CD4-positive, alpha-beta memory T cell (primary cell): ENCODE results near the gene NUP62. TPM values are rescaled to one million over a fixed set of nuclear protein-coding genes. Genes with fewer than 3 reads are reported as not detected.

Source experiments
- CTCF ChIA-PET: fragments of 350-600 bp; sonication (Branson Sonifier 250); formaldehyde crosslinking; loops from one replicate; lab custom pipeline; 2021; ENCODE audit warnings: inconsistent platforms; ENCODE audit not compliant: partially characterized antibody; lab: Charles Lee
- POLR2A ChIA-PET: fragments of 350-600 bp; sonication (Branson Sonifier 250); formaldehyde crosslinking; loops from one replicate; lab custom pipeline; 2021; ENCODE audit not compliant: partially characterized antibody; lab: Charles Lee
- DNase-seq, 5 donors: peaks; one replicate each; pipeline versions ENCODE4 v3.0.0 to v3.0.0-alpha.2; 2020 to 2022; ENCODE audit warnings: mixed read lengths in 1 of 5
- H3K27ac ChIP-seq: one replicate; pipeline ENCODE4 v1.7.0; 2013; ENCODE audit warnings: low read depth, low read length
- H3K27me3 ChIP-seq: 2 replicates; pipeline ENCODE4 v1.7.0; 2013; ENCODE audit warnings: mild to moderate bottlenecking, low read length, moderate library complexity; ENCODE audit not compliant: insufficient read depth
- H3K36me3 ChIP-seq: 2 replicates; pipeline ENCODE4 v1.7.0; 2013; ENCODE audit warnings: mild to moderate bottlenecking, low read length, moderate library complexity; ENCODE audit not compliant: insufficient read depth
- H3K4me1 ChIP-seq: 2 replicates; pipeline ENCODE4 v1.7.0; 2013; ENCODE audit warnings: mild to moderate bottlenecking, low read length, moderate library complexity; ENCODE audit not compliant: insufficient read depth
- H3K4me3 ChIP-seq, 2 donors: one replicate each; pipeline ENCODE4 v1.7.0; 2013; ENCODE audit warnings: low read length in 2 of 2, mild to moderate bottlenecking in 1 of 2
- H3K9me3 ChIP-seq, 2 donors: one replicate each; pipeline ENCODE4 v1.7.0; 2013; ENCODE audit warnings: low read length in 2 of 2, control low read depth in 1 of 2; ENCODE audit not compliant: control insufficient read depth in 1 of 2
- H3K27ac Mint-ChIP-seq, 7 donors: one replicate each; pipeline ENCODE4 v1.8.0; 2020 to 2021; ENCODE audit warnings: mixed read lengths in 7 of 7, mild to moderate bottlenecking in 6 of 7, inconsistent platforms in 3 of 7, moderate library complexity in 3 of 7
- H3K27me3 Mint-ChIP-seq, 2 donors: one replicate each; pipeline ENCODE4 v1.8.0; 2020 to 2021; ENCODE audit warnings: mixed read lengths in 2 of 2
- H3K36me3 Mint-ChIP-seq, 2 donors: one replicate each; pipeline ENCODE4 v1.8.0; 2020 to 2021; ENCODE audit warnings: mixed read lengths in 2 of 2, inconsistent platforms in 1 of 2, mild to moderate bottlenecking in 1 of 2
- H3K4me1 Mint-ChIP-seq, 4 donors: one replicate each; pipeline ENCODE4 v1.8.0; 2020 to 2021; ENCODE audit warnings: mixed read lengths in 4 of 4, mild to moderate bottlenecking in 1 of 4
- H3K4me3 Mint-ChIP-seq, 8 donors: one replicate each; pipeline ENCODE4 v1.8.0; 2020 to 2021; ENCODE audit warnings: mixed read lengths in 8 of 8, mild to moderate bottlenecking in 7 of 8, moderate library complexity in 6 of 8, inconsistent platforms in 3 of 8
- H3K9me3 Mint-ChIP-seq, 8 donors: one replicate each; pipeline ENCODE4 v1.8.0; 2020 to 2021; ENCODE audit warnings: mixed read lengths in 8 of 8, mild to moderate bottlenecking in 5 of 8, inconsistent platforms in 3 of 8, moderate library complexity in 1 of 8
- intact Hi-C: fragments of 100-400 bp; cut with micrococcal nuclease; formaldehyde crosslinking; loops from one replicate; pipeline ENCODE4 v1.15.1; 2023
- polyA plus RNA-seq, 2 donors: library from polyadenylated mRNA; unstranded; fragments of 300-500 nt; fragmentation: Illumina TruSeq; gene quantifications; one replicate each; pipeline ENCODE4 v1.2.3, GENCODE V29; 2021
- total RNA-seq, 2 experiments: library from RNA; stranded (reverse); gene quantifications; one replicate each; pipeline ENCODE4 v1.2.3, GENCODE V29; 2021

Gene NUP62
- total and polyA plus RNA-seq, 4 experiments from 2014 or later = 43.3 to 71.0 (median 66.7) TPM

DNA sequence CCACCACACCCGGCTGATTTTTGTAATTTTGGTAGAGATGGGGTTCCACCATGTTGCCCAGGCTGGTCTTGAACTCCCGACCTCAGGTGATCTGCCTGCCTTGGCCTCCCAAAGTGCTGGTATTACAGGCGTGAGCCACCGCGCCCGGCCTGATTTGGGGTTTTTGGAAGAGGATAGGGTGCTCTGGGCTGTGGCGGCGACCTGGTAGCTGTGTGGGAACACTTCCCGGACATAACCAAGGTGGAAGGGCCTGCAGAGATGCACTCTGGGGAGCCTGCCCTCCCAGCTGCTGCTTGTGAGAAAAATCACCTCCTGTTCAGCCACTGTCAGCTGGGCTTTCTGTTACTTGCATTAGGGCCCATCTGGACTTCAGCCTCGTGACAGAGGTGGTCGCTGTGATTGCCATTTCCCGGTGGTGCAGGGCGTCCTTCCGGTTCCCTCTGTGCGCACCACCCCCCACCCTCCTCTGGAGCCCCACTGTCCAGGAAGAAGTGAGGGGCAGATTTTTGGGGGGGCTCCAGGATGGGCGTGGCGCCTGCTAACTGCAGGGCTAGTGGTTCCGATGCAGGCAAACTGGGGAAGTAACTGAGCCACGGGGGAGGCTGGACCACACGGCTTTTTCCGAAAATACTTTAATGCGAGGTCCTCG lies 40.1 kb downstream of the NUP62 start:
- peaks cover 6% of the 10 kb centered on the region for H3K4me1 ChIP-seq
- ChIA-PET POLR2A (interaction anchor here (1.0 to 6.7 kb wide), 6 partner anchors 10 to 122 kb away, joined by 3 to 51 read pairs (median 7); partner anchors contain the start of genes AKT1S1, AP2A1, ATF5 and NUP62), CTCF (interaction anchor here (1.0 kb wide), 1 partner anchor 24 kb away, joined by 4 read pairs; no protein-coding TSS in a partner anchor)
- no peaks in the 10 kb centered on the region for H3K27me3 ChIP-seq
- peak overlapping the region in 4 of 8 donors; percentile 17 to 44 (median 30) for H3K4me3 Mint-ChIP-seq
- intact Hi-C loops = no loop called here
- H3K9me3 ChIP-seq = no peaks in the 10 kb centered on the region
- peak in 1 of 5 donors; percentile 28 for DNase-seq
- H3K36me3 Mint-ChIP-seq = peaks cover 11% of the 10 kb centered on the region in 2 donors
- H3K27me3 Mint-ChIP-seq = no peaks in the 10 kb centered on the region
- peaks cover 4 to 30% (median 19%) of the 10 kb centered on the region in 4 donors for H3K4me1 Mint-ChIP-seq
- H3K9me3 Mint-ChIP-seq = no peaks in the 10 kb centered on the region
- H3K4me3 ChIP-seq = no peak overlapping the region
- H3K27ac Mint-ChIP-seq = peak overlapping the region in 2 of 7 donors; percentile 19 to 81
- peaks cover 8% of the 10 kb centered on the region for H3K36me3 ChIP-seq
- H3K27ac ChIP-seq = no peak overlapping the region

DNA sequence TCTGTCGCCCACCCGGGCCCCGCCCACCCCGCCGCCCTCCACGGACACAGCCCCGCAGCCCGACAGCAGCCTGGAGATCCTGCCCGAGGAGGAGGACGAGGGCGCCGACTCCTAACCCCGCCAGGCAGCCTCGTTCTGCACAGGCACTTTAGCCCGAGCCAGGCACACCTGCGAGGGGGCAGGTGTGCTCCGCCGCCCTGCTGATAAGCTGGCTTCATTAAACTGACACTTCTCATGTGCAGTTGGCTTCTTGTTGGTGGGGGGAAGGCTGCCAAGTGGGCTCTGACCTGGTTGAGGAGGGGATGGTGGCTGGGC lies 40.8 kb downstream of the NUP62 start:
- ChIA-PET POLR2A (interaction anchor here (1.0 to 6.7 kb wide), 4 partner anchors 12 to 71 kb away, joined by 3 to 51 read pairs (median 11); partner anchors contain the start of genes AKT1S1, ATF5, NUP62 and PTOV1), CTCF (no interaction called here)
- Mint-ChIP-seq H3K9me3 (no peaks in the 10 kb centered on the region), H3K4me3 (no peak overlapping the region), H3K4me1 (peaks cover 4 to 30% (median 18%) of the 10 kb centered on the region in 4 donors), H3K27me3 (no peaks in the 10 kb centered on the region), H3K36me3 (peaks cover 12 to 13% of the 10 kb centered on the region in 2 donors), H3K27ac (peak overlapping the region in 3 of 7 donors; percentile 19 to 81 (median 62))
- H3K36me3 ChIP-seq = peaks cover 15% of the 10 kb centered on the region
- H3K27ac ChIP-seq = no peak overlapping the region
- intact Hi-C loops = no loop called here
- no peaks in the 10 kb centered on the region for H3K9me3 ChIP-seq
- DNase-seq = peak in 1 of 5 donors; percentile 21
- H3K27me3 ChIP-seq = no peaks in the 10 kb centered on the region
- no peak overlapping the region for H3K4me3 ChIP-seq
- H3K4me1 ChIP-seq = peaks cover 6% of the 10 kb centered on the region

DNA sequence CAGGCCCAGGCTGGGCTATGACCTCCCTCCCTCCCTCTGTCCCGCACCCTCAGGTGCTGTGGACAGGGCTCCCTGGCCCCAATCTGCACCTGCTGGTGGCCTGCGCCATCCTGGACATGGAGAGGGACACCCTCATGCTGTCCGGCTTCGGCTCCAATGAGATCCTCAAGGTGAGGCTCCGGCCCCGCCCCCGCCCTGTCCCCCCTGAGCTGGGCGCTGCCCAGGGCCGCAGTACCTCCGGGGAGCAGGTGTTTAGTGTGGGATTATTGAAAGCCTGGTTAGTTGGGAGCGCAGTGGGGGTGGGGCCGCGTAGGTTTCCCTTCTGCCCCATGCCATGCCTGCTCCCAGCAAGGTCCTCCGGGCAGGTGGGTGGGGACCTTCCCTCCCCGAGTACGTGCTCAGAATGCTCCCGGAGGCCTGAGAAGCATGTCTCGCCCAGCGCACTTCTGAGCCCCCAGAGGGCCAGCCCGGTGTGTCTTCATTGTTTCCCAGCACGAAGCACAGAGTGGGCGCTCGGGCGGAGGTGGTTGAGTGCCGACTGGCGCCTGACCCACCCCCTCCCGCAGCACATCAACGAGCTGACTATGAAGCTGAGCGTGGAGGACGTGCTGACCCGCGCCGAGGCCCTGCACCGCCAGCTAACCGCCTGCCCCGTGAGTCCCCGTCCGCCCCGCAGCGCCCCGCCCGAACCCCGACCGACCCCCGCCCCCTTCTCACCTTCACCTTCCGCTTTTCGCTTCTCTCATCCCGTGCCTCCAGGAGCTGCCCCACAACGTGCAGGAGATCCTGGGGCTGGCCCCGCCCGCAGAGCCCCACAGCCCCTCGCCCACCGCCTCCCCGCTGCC lies 41.4 kb downstream of the NUP62 start:
- Histone ChIP-seq H3K9me3 (no peaks in the 10 kb centered on the region), H3K27me3 (no peaks in the 10 kb centered on the region), H3K4me3 (no peak overlapping the region), H3K4me1 (peaks cover 6% of the 10 kb centered on the region), H3K27ac (no peak overlapping the region), H3K36me3 (peaks cover 21% of the 10 kb centered on the region)
- H3K27me3 Mint-ChIP-seq = no peaks in the 10 kb centered on the region
- ChIA-PET POLR2A (interaction anchor here (1.0 to 6.7 kb wide), 3 partner anchors 11 to 70 kb away, joined by 3 to 51 read pairs (median 5); partner anchors contain the start of genes AKT1S1, ATF5, NUP62 and TBC1D17), CTCF (no interaction called here)
- intact Hi-C loops = no loop called here
- peaks cover 16 to 18% of the 10 kb centered on the region in 2 donors for H3K36me3 Mint-ChIP-seq
- H3K4me3 Mint-ChIP-seq = no peak overlapping the region
- no peak overlapping the region for H3K27ac Mint-ChIP-seq
- DNase-seq = peak in 1 of 5 donors; percentile 27
- H3K4me1 Mint-ChIP-seq = peaks cover 2 to 24% (median 14%) of the 10 kb centered on the region in 4 donors
- H3K9me3 Mint-ChIP-seq = no peaks in the 10 kb centered on the region

- ChIA-PET CTCF (no interaction called here), POLR2A (interaction anchor here (0.8 to 6.7 kb wide), 2 partner anchors 10 to 18 kb away, joined by 3 to 51 read pairs; partner anchors contain the start of genes AKT1S1 and TBC1D17)
- Histone ChIP-seq H3K27ac (no peak overlapping the region), H3K27me3 (no peaks in the 10 kb centered on the region), H3K4me1 (peaks cover 6% of the 10 kb centered on the region), H3K4me3 (no peak overlapping the region), H3K9me3 (no peaks in the 10 kb centered on the region), H3K36me3 (peaks cover 28% of the 10 kb centered on the region)
- intact Hi-C loops = no loop called here
- peak overlapping the region in 1 of 7 donors; percentile 12 for H3K27ac Mint-ChIP-seq
- H3K4me1 Mint-ChIP-seq = peaks cover 2 to 18% (median 11%) of the 10 kb centered on the region in 4 donors
- H3K36me3 Mint-ChIP-seq = peaks cover 18 to 19% of the 10 kb centered on the region in 2 donors
- no peak for DNase-seq
- no peaks in the 10 kb centered on the region for H3K9me3 Mint-ChIP-seq
- H3K4me3 Mint-ChIP-seq = no peak overlapping the region
- no peaks in the 10 kb centered on the region for H3K27me3 Mint-ChIP-seq
Measured at GRCh38 chr19:49887037-49887664, 42.2 kb downstream of the NUP62 start.

DNA sequence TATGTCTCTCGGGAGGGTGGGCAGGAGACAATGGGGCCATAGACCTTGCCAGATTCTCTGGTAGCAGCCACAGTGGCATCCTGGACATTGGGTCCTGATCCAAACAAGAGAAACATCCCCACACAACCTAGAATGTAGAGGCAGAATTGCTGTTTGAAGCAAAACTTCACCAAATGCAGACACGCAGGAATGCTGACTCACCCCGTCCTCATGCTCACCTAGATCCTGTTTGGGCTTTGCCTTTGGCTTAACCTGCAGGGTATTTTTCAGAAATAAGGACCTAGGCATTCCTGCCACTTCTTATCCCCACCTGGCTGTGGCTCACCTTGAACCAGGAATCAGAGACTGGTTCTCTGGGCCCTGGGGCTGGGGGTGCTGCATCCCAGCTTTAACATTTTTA lies 44.5 kb downstream of the NUP62 start:
- Mint-ChIP-seq H3K27ac (peak overlapping the region in 1 of 7 donors; percentile 29), H3K9me3 (no peaks in the 10 kb centered on the region), H3K27me3 (no peaks in the 10 kb centered on the region), H3K4me1 (peaks cover 0 to 15% (median 2%) of the 10 kb centered on the region in 4 donors), H3K36me3 (peaks cover 22 to 24% of the 10 kb centered on the region in 2 donors), H3K4me3 (no peak overlapping the region)
- Histone ChIP-seq H3K27me3 (no peaks in the 10 kb centered on the region), H3K9me3 (no peaks in the 10 kb centered on the region), H3K4me3 (no peak overlapping the region), H3K36me3 (peaks cover 49% of the 10 kb centered on the region), H3K27ac (no peak overlapping the region), H3K4me1 (peaks cover 4% of the 10 kb centered on the region)
- intact Hi-C loops = no loop called here
- ChIA-PET POLR2A (no interaction called here), CTCF (interaction anchor here (1.2 kb wide), 1 partner anchor 53 kb away, joined by 3 read pairs; no protein-coding TSS in a partner anchor)
- no peak for DNase-seq

DNA sequence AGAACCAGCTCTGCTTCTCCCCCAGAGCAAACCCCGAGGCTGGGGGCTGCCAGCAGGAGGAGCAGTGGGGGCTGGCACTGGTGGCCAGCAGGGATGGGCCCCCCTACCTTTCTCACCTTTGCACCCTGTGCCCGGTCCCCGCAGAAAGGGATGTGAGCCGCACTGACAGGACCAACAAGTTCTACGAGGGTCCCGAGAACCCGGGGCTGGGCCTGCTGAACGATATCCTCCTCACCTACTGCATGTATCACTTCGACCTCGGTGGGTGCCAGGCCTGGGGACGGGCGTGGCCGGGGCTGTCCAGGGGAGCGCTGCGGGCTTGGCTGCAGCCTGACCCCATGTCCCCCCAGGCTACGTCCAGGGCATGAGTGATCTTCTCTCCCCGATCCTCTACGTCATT lies 45.2 kb downstream of the NUP62 start:
- no peak overlapping the region for H3K27ac ChIP-seq
- CTCF ChIA-PET = interaction anchor here (1.2 kb wide), 1 partner anchor 54 kb away, joined by 3 read pairs; no protein-coding TSS in a partner anchor
- no peak for DNase-seq
- Mint-ChIP-seq H3K36me3 (peaks cover 26 to 28% of the 10 kb centered on the region in 2 donors), H3K9me3 (no peaks in the 10 kb centered on the region), H3K4me3 (no peak overlapping the region), H3K27ac (no peak overlapping the region), H3K27me3 (no peaks in the 10 kb centered on the region), H3K4me1 (peaks cover 0 to 13% (median 2%) of the 10 kb centered on the region in 4 donors)
- H3K4me3 ChIP-seq = no peak overlapping the region
- intact Hi-C loops = no loop called here
- H3K9me3 ChIP-seq = no peaks in the 10 kb centered on the region
- POLR2A ChIA-PET = interaction anchor here (1.2 kb wide), 1 partner anchor 16 kb away, joined by 3 read pairs; the partner anchor contains the start of gene PNKP
- H3K27me3 ChIP-seq = no peaks in the 10 kb centered on the region
- H3K36me3 ChIP-seq = peaks cover 55% of the 10 kb centered on the region
- H3K4me1 ChIP-seq = peaks cover 4% of the 10 kb centered on the region
